ENCODE results near the gene MLIP. TPM values are rescaled to one million over a fixed set of nuclear protein-coding genes. Genes with fewer than 3 reads are reported as not detected.

The MLIP gene
- total and polyA plus RNA-seq, 2 donors = 0.19 to 1.1 TPM

DNA sequence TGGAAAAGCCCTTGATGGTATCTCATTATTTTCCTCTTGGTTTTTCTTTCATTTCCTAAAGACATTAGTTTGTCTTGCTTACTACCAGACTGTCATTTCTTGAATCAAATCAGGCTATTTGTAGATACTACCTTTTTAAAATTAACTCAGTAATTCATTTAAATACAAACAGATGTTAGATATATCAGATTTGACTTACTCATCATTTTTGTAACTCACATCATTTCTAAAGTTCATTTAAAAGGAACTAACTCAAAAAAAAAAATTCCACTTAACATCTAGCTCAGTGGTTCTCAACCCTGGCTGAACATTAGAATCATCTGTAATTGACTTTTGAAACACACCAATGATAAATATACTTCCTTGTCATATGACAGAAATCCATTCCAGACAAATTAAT is 148.8 kb downstream of the MLIP start:
- no peaks in the 10 kb centered on the region for H3K36me3 ChIP-seq (ENCODE audit: control insufficient read depth in 2 of 2, insufficient read depth in 2 of 2, low read length in 1 of 2)
- no peaks in the 10 kb centered on the region for H3K27me3 ChIP-seq (ENCODE audit: control insufficient read depth in 2 of 2, insufficient read depth in 1 of 2, low read length in 1 of 2)
- no peaks in the 10 kb centered on the region for H3K9me3 ChIP-seq (ENCODE audit: control insufficient read depth in 2 of 2, insufficient read depth in 1 of 2, low read length in 1 of 2)
- no peak for DNase-seq (ENCODE audit: low read depth in 6 of 9, low spot score in 9 of 9)
- no peak overlapping the region for H3K27ac ChIP-seq (ENCODE audit: low read depth in 1 of 2, low read length in 1 of 2)
- no peaks in the 10 kb centered on the region for H3K4me1 ChIP-seq (ENCODE audit: control insufficient read depth in 2 of 2, insufficient read depth in 2 of 2, low read length in 2 of 2)
- H3K4me3 ChIP-seq (ENCODE audit: low read length in 2 of 2) = no peak overlapping the region

DNA sequence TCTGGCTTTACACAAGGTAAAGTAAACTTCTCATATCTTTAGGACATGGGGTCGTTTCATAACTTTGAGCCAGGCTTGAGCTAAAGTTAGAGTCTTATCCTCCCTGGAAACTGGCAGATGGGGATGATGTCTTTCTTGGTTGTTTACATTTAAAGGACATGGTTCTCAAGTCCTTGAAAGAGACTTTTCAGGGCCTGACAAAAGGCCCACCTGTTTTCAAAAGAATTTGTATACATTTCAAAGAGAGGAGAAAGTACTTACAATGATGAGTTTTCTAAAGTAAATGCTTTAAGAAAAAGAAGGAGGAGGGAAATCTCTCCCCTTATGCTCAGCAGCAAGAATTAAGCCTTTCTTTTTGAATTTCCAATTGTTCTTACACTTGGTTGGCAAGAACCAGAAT is 151.3 kb downstream of the MLIP start:
- H3K27me3 ChIP-seq (ENCODE audit: control insufficient read depth in 2 of 2, insufficient read depth in 1 of 2, low read length in 1 of 2) = no peaks in the 10 kb centered on the region
- H3K27ac ChIP-seq (ENCODE audit: low read depth in 1 of 2, low read length in 1 of 2) = no peak overlapping the region
- H3K4me3 ChIP-seq (ENCODE audit: low read length in 2 of 2) = no peak overlapping the region
- no peaks in the 10 kb centered on the region for H3K9me3 ChIP-seq (ENCODE audit: control insufficient read depth in 2 of 2, insufficient read depth in 1 of 2, low read length in 1 of 2)
- WGBS = 74% methylated on average over 1 of the region's 1 CpG
- H3K36me3 ChIP-seq (ENCODE audit: control insufficient read depth in 2 of 2, insufficient read depth in 2 of 2, low read length in 1 of 2) = no peaks in the 10 kb centered on the region
- DNase-seq (ENCODE audit: low read depth in 6 of 9, low spot score in 9 of 9) = no peak
- no peaks in the 10 kb centered on the region for H3K4me1 ChIP-seq (ENCODE audit: control insufficient read depth in 2 of 2, insufficient read depth in 2 of 2, low read length in 2 of 2)

DNA sequence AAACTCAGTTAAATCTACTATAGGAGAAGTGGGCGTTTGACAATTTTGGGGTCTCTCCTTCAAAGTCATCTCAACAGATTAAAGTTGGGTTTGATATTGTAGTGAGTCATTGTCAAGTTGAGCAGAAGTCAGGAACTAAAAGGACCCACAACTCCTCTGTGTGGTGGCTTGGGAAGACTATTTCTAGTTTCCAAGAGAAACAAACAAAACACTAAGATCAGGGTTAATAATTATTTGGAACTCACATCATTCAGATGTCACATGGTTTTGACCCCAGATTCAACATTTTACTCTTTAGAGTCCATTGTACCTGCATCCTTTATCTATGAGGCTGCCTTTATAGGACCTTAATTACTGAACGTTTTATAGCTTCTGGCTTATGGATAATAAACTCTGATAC is 151.7 kb downstream of the MLIP start:
- no peak overlapping the region for H3K27ac ChIP-seq (ENCODE audit: low read depth in 1 of 2, low read length in 1 of 2)
- no peak overlapping the region for H3K4me3 ChIP-seq (ENCODE audit: low read length in 2 of 2)
- 86% methylated on average over 2 of the region's 2 CpGs for WGBS
- H3K9me3 ChIP-seq (ENCODE audit: control insufficient read depth in 2 of 2, insufficient read depth in 1 of 2, low read length in 1 of 2) = no peaks in the 10 kb centered on the region
- H3K27me3 ChIP-seq (ENCODE audit: control insufficient read depth in 2 of 2, insufficient read depth in 1 of 2, low read length in 1 of 2) = no peaks in the 10 kb centered on the region
- no peak for DNase-seq (ENCODE audit: low read depth in 6 of 9, low spot score in 9 of 9)
- no peaks in the 10 kb centered on the region for H3K36me3 ChIP-seq (ENCODE audit: control insufficient read depth in 2 of 2, insufficient read depth in 2 of 2, low read length in 1 of 2)
- no peaks in the 10 kb centered on the region for H3K4me1 ChIP-seq (ENCODE audit: control insufficient read depth in 2 of 2, insufficient read depth in 2 of 2, low read length in 2 of 2)

DNA sequence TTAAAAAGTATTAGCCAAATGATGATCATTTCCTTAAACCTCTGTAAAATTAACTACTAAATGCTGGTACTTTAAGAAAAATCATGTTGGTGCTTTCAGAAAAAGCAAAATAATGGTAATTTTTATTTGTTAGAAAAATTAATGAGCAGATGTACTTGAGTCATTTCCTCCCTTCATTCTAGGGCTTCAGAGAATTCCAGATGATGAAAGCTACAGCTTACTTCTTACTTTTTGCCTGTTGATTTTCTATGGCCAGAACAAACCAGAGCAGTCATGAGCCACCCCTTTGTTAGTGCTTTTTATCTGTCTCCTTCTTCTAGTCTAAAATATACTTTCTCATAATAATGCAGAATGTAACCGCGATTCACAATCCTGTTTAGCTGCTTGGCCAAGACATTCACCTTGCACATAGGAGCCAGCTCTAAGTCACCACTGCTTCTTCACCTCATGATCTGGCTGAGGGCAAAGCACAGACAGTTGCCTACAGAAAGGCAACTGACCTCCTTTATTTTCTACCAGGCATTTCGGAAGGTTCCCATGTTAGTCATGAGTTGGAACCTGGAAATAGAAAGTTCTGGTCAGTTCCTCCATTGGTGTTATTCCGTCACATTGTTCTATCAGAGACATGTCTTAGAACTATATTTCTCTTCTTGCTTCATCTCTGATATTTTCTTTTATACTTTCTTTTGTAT is 153.5 kb downstream of the MLIP start:
- WGBS = 98% methylated on average over 4 of the region's 4 CpGs
- no peaks in the 10 kb centered on the region for H3K27me3 ChIP-seq (ENCODE audit: control insufficient read depth in 2 of 2, insufficient read depth in 1 of 2, low read length in 1 of 2)

DNA sequence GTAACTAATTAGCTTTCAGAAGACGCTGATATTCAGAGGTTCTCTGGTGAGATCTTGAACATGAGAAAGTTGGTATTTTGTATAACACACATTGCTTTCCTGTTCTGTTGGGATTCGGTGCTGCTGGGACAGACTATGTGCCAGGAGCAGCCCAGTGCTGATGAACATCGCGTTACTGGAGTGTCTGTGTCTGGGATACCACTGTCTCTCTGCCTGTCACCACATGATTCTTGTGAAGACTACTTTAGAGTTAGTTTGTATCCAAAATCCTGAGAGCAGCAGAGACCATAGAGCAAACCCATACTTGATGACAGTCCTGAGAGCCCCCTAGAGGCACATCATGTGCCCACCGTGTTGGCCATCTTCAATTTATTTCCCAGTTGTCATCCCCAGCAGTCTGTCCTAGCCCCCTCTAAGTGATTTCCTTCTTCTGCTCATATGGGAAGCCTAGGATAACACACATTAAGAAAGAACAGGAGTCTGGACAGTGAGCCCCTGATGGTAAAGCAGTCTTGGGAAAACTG is 155.2 kb downstream of the MLIP start:
- Histone ChIP-seq H3K36me3 (ENCODE audit: control insufficient read depth in 2 of 2, insufficient read depth in 2 of 2, low read length in 1 of 2) (no peaks in the 10 kb centered on the region), H3K4me1 (ENCODE audit: control insufficient read depth in 2 of 2, insufficient read depth in 2 of 2, low read length in 2 of 2) (no peaks in the 10 kb centered on the region), H3K27ac (ENCODE audit: low read depth in 1 of 2, low read length in 1 of 2) (no peak overlapping the region), H3K27me3 (ENCODE audit: control insufficient read depth in 2 of 2, insufficient read depth in 1 of 2, low read length in 1 of 2) (no peaks in the 10 kb centered on the region), H3K4me3 (ENCODE audit: low read length in 2 of 2) (no peak overlapping the region), H3K9me3 (ENCODE audit: control insufficient read depth in 2 of 2, insufficient read depth in 1 of 2, low read length in 1 of 2) (no peaks in the 10 kb centered on the region)
- WGBS = 90% methylated on average over 5 of the region's 5 CpGs
- no peak for DNase-seq (ENCODE audit: low read depth in 6 of 9, low spot score in 9 of 9)

More for the DNA sequence above, 153.5 kb downstream of the MLIP start:
- no peaks in the 10 kb centered on the region for H3K4me1 ChIP-seq (ENCODE audit: control insufficient read depth in 2 of 2, insufficient read depth in 2 of 2, low read length in 2 of 2)
- H3K4me3 ChIP-seq (ENCODE audit: low read length in 2 of 2) = no peak overlapping the region
- no peaks in the 10 kb centered on the region for H3K9me3 ChIP-seq (ENCODE audit: control insufficient read depth in 2 of 2, insufficient read depth in 1 of 2, low read length in 1 of 2)
- no peaks in the 10 kb centered on the region for H3K36me3 ChIP-seq (ENCODE audit: control insufficient read depth in 2 of 2, insufficient read depth in 2 of 2, low read length in 1 of 2)
- H3K27ac ChIP-seq (ENCODE audit: low read depth in 1 of 2, low read length in 1 of 2) = no peak overlapping the region
- no peak for DNase-seq (ENCODE audit: low read depth in 6 of 9, low spot score in 9 of 9)

DNA sequence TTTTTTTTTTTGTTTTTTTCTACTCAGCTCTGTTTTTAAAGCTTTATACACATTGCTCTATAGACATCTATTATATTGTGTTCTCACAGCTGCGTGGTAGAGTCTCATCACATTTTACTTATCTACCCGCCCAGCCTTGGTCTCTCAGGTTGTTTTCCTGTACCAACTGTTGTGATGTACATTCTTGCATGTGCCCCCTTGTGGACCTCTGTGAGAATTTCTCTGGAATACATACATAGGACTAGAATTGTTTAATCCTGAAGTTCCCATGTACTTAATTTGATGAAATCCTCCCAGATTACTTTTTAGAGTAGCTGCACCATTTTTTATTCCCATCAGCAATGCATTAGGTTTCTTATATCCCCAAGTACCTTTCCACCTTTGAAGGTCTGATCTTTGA is 156.6 kb downstream of the MLIP start:
- Histone ChIP-seq H3K27me3 (ENCODE audit: control insufficient read depth in 2 of 2, insufficient read depth in 1 of 2, low read length in 1 of 2) (no peaks in the 10 kb centered on the region), H3K9me3 (ENCODE audit: control insufficient read depth in 2 of 2, insufficient read depth in 1 of 2, low read length in 1 of 2) (no peaks in the 10 kb centered on the region), H3K4me3 (ENCODE audit: low read length in 2 of 2) (no peak overlapping the region), H3K27ac (ENCODE audit: low read depth in 1 of 2, low read length in 1 of 2) (no peak overlapping the region), H3K4me1 (ENCODE audit: control insufficient read depth in 2 of 2, insufficient read depth in 2 of 2, low read length in 2 of 2) (no peaks in the 10 kb centered on the region), H3K36me3 (ENCODE audit: control insufficient read depth in 2 of 2, insufficient read depth in 2 of 2, low read length in 1 of 2) (no peaks in the 10 kb centered on the region)
- 51% methylated on average over 2 of the region's 2 CpGs for WGBS
- peak in 4 of 9 donors; percentile 3 to 46 (median 14) for DNase-seq (ENCODE audit: low read depth in 6 of 9, low spot score in 9 of 9)

DNA sequence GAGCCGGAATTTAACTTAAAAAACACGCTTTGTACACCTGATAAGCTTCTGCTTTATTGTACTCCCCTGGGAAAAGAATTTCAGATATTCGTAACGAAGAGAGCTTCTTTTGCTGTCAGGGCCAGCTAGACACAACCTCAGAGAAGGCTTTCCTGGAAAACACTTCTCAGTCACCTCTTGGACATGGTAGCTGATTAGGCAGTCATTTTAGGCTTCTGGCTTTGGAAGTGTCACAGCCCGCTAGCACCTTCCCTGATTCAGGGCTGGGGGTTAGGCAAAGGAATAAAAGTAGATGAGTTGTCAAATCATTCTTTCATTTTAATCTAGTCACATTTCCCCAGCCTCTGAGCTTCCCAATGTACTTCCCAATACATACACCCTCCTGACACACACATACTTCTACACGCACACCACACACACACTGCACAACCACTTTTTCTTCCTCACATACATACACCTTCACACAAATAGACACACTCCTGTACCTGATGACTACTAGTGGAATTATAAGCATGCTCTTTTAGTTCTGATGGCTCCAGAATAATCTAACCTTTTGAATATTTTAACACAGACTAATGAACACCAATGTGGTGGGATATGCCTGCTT is 162.1 kb downstream of the MLIP start:
- WGBS = 95% methylated on average over 6 of the region's 6 CpGs
- no peaks in the 10 kb centered on the region for H3K9me3 ChIP-seq (ENCODE audit: control insufficient read depth in 2 of 2, insufficient read depth in 1 of 2, low read length in 1 of 2)
- H3K27me3 ChIP-seq (ENCODE audit: control insufficient read depth in 2 of 2, insufficient read depth in 1 of 2, low read length in 1 of 2) = no peaks in the 10 kb centered on the region

DNA sequence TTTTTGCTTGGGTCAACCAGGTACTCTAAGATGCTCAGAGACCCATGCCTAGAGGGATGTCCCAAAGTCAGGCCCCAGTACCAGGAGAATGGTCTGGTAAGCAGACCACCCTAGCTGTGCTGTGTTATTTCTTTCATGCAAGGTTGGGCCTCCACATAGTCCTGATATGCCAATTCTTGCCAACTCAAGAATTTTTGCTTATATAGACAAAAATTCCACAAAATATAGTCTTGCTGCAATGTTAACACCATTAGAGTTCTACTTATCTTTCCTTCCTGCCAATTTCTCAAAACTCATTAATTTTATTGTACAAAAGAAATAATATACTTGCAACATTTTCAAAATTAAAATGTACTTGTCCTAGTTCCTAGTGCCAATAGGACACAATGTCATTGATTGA is 163.1 kb downstream of the MLIP start:
- H3K27me3 ChIP-seq (ENCODE audit: control insufficient read depth in 2 of 2, insufficient read depth in 1 of 2, low read length in 1 of 2) = no peaks in the 10 kb centered on the region
- DNase-seq (ENCODE audit: low read depth in 6 of 9, low spot score in 9 of 9) = no peak
- H3K4me3 ChIP-seq (ENCODE audit: low read length in 2 of 2) = no peak overlapping the region
- no peaks in the 10 kb centered on the region for H3K4me1 ChIP-seq (ENCODE audit: control insufficient read depth in 2 of 2, insufficient read depth in 2 of 2, low read length in 2 of 2)
- no peaks in the 10 kb centered on the region for H3K36me3 ChIP-seq (ENCODE audit: control insufficient read depth in 2 of 2, insufficient read depth in 2 of 2, low read length in 1 of 2)
- H3K9me3 ChIP-seq (ENCODE audit: control insufficient read depth in 2 of 2, insufficient read depth in 1 of 2, low read length in 1 of 2) = no peaks in the 10 kb centered on the region
- no peak overlapping the region for H3K27ac ChIP-seq (ENCODE audit: low read depth in 1 of 2, low read length in 1 of 2)

More for the DNA sequence above, 162.1 kb downstream of the MLIP start:
- Histone ChIP-seq H3K4me1 (ENCODE audit: control insufficient read depth in 2 of 2, insufficient read depth in 2 of 2, low read length in 2 of 2) (no peaks in the 10 kb centered on the region), H3K27ac (ENCODE audit: low read depth in 1 of 2, low read length in 1 of 2) (no peak overlapping the region), H3K4me3 (ENCODE audit: low read length in 2 of 2) (no peak overlapping the region), H3K36me3 (ENCODE audit: control insufficient read depth in 2 of 2, insufficient read depth in 2 of 2, low read length in 1 of 2) (no peaks in the 10 kb centered on the region)
- DNase-seq (ENCODE audit: low read depth in 6 of 9, low spot score in 9 of 9) = no peak

DNA sequence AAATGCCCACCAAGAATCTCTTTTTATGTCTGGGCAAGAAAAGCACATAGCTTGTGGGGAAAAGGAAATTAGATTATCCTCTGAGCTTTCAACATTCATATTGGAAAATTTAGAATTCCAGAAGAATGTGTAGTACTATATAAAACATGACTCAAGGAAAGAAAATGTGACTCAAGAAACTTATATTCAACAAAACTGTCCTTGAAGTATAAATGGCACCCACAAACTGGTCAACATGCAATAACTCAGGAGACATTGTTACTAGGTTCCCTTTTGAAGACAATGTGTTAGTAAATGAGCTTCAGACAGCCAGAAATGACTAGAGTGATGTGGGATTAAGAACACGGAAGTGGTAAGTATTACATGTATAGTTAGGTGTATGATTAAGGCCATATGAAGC is 170.9 kb downstream of the MLIP start:
- H3K27ac ChIP-seq (ENCODE audit: low read depth in 1 of 2, low read length in 1 of 2) = no peak overlapping the region
- 96% methylated on average over 1 of the region's 1 CpG for WGBS
- H3K36me3 ChIP-seq (ENCODE audit: control insufficient read depth in 2 of 2, insufficient read depth in 2 of 2, low read length in 1 of 2) = no peaks in the 10 kb centered on the region
- H3K4me3 ChIP-seq (ENCODE audit: low read length in 2 of 2) = no peak overlapping the region
- H3K9me3 ChIP-seq (ENCODE audit: control insufficient read depth in 2 of 2, insufficient read depth in 1 of 2, low read length in 1 of 2) = no peaks in the 10 kb centered on the region
- H3K4me1 ChIP-seq (ENCODE audit: control insufficient read depth in 2 of 2, insufficient read depth in 2 of 2, low read length in 2 of 2) = no peaks in the 10 kb centered on the region
- H3K27me3 ChIP-seq (ENCODE audit: control insufficient read depth in 2 of 2, insufficient read depth in 1 of 2, low read length in 1 of 2) = no peaks in the 10 kb centered on the region
- no peak for DNase-seq (ENCODE audit: low read depth in 6 of 9, low spot score in 9 of 9)
